SK-N-MC (cell line): ENCODE measurements around the gene PRR35.

Experiments
- EZH2 ChIP-seq: fragments of 200-600 bp; sonication (generic); IDR thresholded peaks from one replicate; pipeline ENCODE4 v1.6.1; 2017; ENCODE audit warnings: antibody characterized with exemption
- POLR2AphosphoS5 ChIP-seq: IDR thresholded peaks from 2 replicates; pipeline ENCODE4 v1.6.1; 2012; ENCODE audit warnings: mild to moderate bottlenecking, low read depth, low read length, borderline replicate concordance

- TF ChIP-seq EZH2 (no peak), POLR2AphosphoS5 (no peak)
These were observed 4.7 kb downstream of the PRR35 start for GRCh38 chr16:564690-565418.
